H1 (cell line): ENCODE data around the gene SPDYE4. TPM values are rescaled to one million over a fixed set of nuclear protein-coding genes. Genes with fewer than 3 reads are reported as not detected.

ENCODE experiments used
- CHD2 ChIP-seq: IDR thresholded peaks from 2 replicates; pipeline ENCODE4 v1.6.1; 2012; ENCODE audit warnings: low read length, improper control_type of control experiment
- KDM1A ChIP-seq: fragments of 200-600, 300-600 bp; sonication (generic); IDR thresholded peaks from 2 replicates; pipeline ENCODE4 v1.7.1; 2016; ENCODE audit warnings: mild to moderate bottlenecking, low read length, borderline replicate concordance
- KDM5A ChIP-seq: fragments of 200-600 bp; IDR thresholded peaks from 2 replicates; pipeline ENCODE4 v1.7.1; 2012; ENCODE audit warnings: mild to moderate bottlenecking, low read length, inconsistent platforms, mixed read lengths
- RXRA ChIP-seq: IDR thresholded peaks from 2 replicates; pipeline ENCODE4 v1.6.1; 2011; ENCODE audit warnings: low read depth, mild to moderate bottlenecking, low read length, moderate library complexity; ENCODE audit not compliant: insufficient read depth
- polyA plus RNA-seq, 7 experiments: library from polyadenylated mRNA; depleted of rRNA in 3 of 7; stranded (reverse) in 5 of 7; unstranded in 2 of 7; fragments of >200 nt in 5 of 7; fragments of 200-250 nt in 2 of 7; gene quantifications; 1 replicate in 5 of 7; 2 replicates in 1 of 7; 4 replicates in 1 of 7; pipeline versions ENCODE4 v1.2.1 to v1.2.3, GENCODE V29; 2011 to 2013; ENCODE audit warnings: missing spikeins in 2 of 7, mixed read lengths in 2 of 7
- total RNA-seq: library from RNA; stranded (reverse); fragmentation: NEBNext Ultra II Directional; extraction: Animal tissue kit (Norgen Biotek cat#: 25700); gene quantifications from 2 replicates; pipeline ENCODE4 v1.2.1, GENCODE V29; 2021
- TF ChIP-seq, protein P1 (sequence below): IDR thresholded peaks from 2 replicates; pipeline ENCODE4 v1.6.1; 2011; ENCODE audit warnings: low read depth, mild to moderate bottlenecking, low read length; ENCODE audit not compliant: insufficient read depth
- TF ChIP-seq, protein P2 (sequence below): IDR thresholded peaks from 2 replicates; pipeline ENCODE4 v1.6.1; 2012; ENCODE audit warnings: low read length, inconsistent platforms

SPDYE4 gene
- total and polyA plus RNA-seq, 2 of the 8 experiments (the other 6 are each of a cell fraction or from before 2014, with no cell fraction given) = not detected

DNA sequence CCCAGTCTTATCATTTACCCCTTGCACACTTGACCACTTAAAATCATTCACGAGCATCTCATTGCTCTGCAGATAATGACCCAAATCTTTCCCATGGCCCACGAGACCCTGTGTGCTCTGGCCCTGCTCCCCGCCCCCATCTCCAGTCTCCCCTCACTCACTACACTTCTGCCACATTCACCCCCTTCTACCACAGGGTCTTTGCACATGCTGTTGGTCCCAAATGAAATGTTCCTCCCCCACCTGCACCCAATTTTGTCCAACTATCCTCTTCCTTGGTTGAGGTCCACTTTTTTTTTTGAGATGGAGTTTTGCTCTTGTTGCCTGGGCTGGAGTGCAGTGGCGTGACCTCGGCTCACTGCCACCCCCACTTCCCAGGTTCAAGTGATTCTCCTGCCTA, 52.9 kb downstream of the SPDYE4 start (continued):
- no peak for TF ChIP-seq KDM1A
- TF ChIP-seq, protein P1, sequence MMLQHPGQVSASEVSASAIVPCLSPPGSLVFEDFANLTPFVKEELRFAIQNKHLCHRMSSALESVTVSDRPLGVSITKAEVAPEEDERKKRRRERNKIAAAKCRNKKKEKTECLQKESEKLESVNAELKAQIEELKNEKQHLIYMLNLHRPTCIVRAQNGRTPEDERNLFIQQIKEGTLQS = no peak
- TF ChIP-seq, protein P2, sequence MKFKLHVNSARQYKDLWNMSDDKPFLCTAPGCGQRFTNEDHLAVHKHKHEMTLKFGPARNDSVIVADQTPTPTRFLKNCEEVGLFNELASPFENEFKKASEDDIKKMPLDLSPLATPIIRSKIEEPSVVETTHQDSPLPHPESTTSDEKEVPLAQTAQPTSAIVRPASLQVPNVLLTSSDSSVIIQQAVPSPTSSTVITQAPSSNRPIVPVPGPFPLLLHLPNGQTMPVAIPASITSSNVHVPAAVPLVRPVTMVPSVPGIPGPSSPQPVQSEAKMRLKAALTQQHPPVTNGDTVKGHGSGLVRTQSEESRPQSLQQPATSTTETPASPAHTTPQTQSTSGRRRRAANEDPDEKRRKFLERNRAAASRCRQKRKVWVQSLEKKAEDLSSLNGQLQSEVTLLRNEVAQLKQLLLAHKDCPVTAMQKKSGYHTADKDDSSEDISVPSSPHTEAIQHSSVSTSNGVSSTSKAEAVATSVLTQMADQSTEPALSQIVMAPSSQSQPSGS = no peak
- TF ChIP-seq CHD2 = no peak
- TF ChIP-seq KDM5A = no peak
- TF ChIP-seq RXRA = no peak
- TF ChIP-seq, all 59 proteins: peak for 0
